HepG2 (cell line): ENCODE data around the gene GSTT2. TPM values are rescaled to one million over a fixed set of nuclear protein-coding genes. Genes with fewer than 3 reads are reported as not detected.

ENCODE experiments used
- ADNP ChIP-seq: sonication (generic); formaldehyde crosslinking; IDR thresholded peaks from 2 replicates; pipeline ENCODE4 v1.4.0; 2020; ENCODE audit warnings: missing genetic modification reagents
- ATAD3A ChIP-seq: sonication (generic); formaldehyde crosslinking; IDR thresholded peaks from 2 replicates; pipeline ENCODE4 v1.4.0; 2020; ENCODE audit warnings: missing genetic modification reagents
- ATM ChIP-seq: fragments of 450-650 bp; IDR thresholded peaks from 2 replicates; pipeline ENCODE4 v1.7.1; 2017; ENCODE audit warnings: mild to moderate bottlenecking, borderline replicate concordance
- EEA1 ChIP-seq: sonication (generic); formaldehyde crosslinking; IDR thresholded peaks from 2 replicates; pipeline ENCODE4 v1.5.1; 2020; ENCODE audit warnings: mild to moderate bottlenecking, missing genetic modification reagents, borderline replicate concordance
- HNRNPL ChIP-seq: fragments of 200-400 bp; formaldehyde crosslinking; IDR thresholded peaks from 2 replicates; pipeline ENCODE4 v1.6.1; 2017; ENCODE audit warnings: mild to moderate bottlenecking, low read depth, low read length
- IKZF1 ChIP-seq: fragments of 450-650 bp; IDR thresholded peaks from 2 replicates; pipeline ENCODE4 v1.7.1; 2016
- MXD4 ChIP-seq: IDR thresholded peaks from 2 replicates; pipeline ENCODE4 v1.6.1; 2016; ENCODE audit warnings: mild to moderate bottlenecking, missing biosample characterization, missing genetic modification reagents
- NFIC ChIP-seq: IDR thresholded peaks from 2 replicates; pipeline ENCODE4 v1.6.1; 2012; ENCODE audit warnings: mild to moderate bottlenecking, low read length, inconsistent platforms
- SRSF4 ChIP-seq: fragments of 200-400 bp; formaldehyde crosslinking; IDR thresholded peaks from one replicate; pipeline ENCODE4 v1.6.1; 2018; ENCODE audit warnings: mild to moderate bottlenecking, low read depth, low read length, moderate library complexity; ENCODE audit not compliant: poor library complexity, severe bottlenecking
- ZFP62 ChIP-seq: sonication (generic); formaldehyde crosslinking; IDR thresholded peaks from 2 replicates; pipeline ENCODE4 v1.4.0; 2020; ENCODE audit warnings: missing genetic modification reagents
- ZNF124 ChIP-seq: sonication (generic); formaldehyde crosslinking; IDR thresholded peaks from 2 replicates; pipeline ENCODE4 v1.4.0; 2020; ENCODE audit warnings: missing genetic modification reagents
- ZNF234 ChIP-seq: sonication (generic); formaldehyde crosslinking; conservative IDR thresholded peaks from 2 replicates; pipeline ENCODE4 v1.5.1; 2020; ENCODE audit warnings: mild to moderate bottlenecking, missing genetic modification reagents
- ZNF329 ChIP-seq: sonication (generic); formaldehyde crosslinking; IDR thresholded peaks from 2 replicates; pipeline ENCODE4 v1.9.0; 2021; ENCODE audit warnings: low read depth, mild to moderate bottlenecking, missing genetic modification reagents
- polyA plus RNA-seq, 8 experiments: library from polyadenylated mRNA; depleted of rRNA in 3 of 8; stranded (reverse) in 7 of 8; unstranded in 1 of 8; fragments of >200 nt; fragmentation: Illumina TruSeq in 4 of 8; extraction: Trizol in 4 of 8; gene quantifications; 2 replicates each; pipeline versions ENCODE4 v1.2.1 to v1.2.3, GENCODE V29; 2011 to 2016; ENCODE audit warnings: low read depth in 4 of 8, missing spikeins in 1 of 8, mixed read lengths in 1 of 8; ENCODE audit not compliant: insufficient read depth in 1 of 8
- total RNA-seq, 5 experiments: library from RNA; depleted of rRNA; stranded (reverse); fragments of >200 nt; fragmentation: Illumina TruSeq; extraction: Trizol; gene quantifications; 2 replicates each; pipeline ENCODE4 v1.2.3, GENCODE V29; 2016; ENCODE audit warnings: low read depth in 1 of 5
- TF ChIP-seq, protein P1 (sequence below): sonication (generic); formaldehyde crosslinking; IDR thresholded peaks from 2 replicates; pipeline ENCODE4 v1.4.0; 2020; ENCODE audit warnings: missing genetic modification reagents
- TF ChIP-seq, protein P2 (sequence below): sonication (generic); formaldehyde crosslinking; IDR thresholded peaks from 2 replicates; pipeline ENCODE4 v1.4.0; 2020; ENCODE audit warnings: missing genetic modification reagents
- TF ChIP-seq, protein P3 (sequence below): sonication (generic); formaldehyde crosslinking; IDR thresholded peaks from 2 replicates; pipeline ENCODE4 v1.4.0; 2020; ENCODE audit warnings: mild to moderate bottlenecking, missing genetic modification reagents, borderline replicate concordance
- TF ChIP-seq, protein P4 (sequence below): sonication (generic); formaldehyde crosslinking; IDR thresholded peaks from 2 replicates; pipeline ENCODE4 v1.9.0; 2022; ENCODE audit warnings: missing genetic modification reagents, mild to moderate bottlenecking, borderline replicate concordance

The GSTT2 gene
- total and polyA plus RNA-seq, 2 of the 13 experiments (the other 11 are each of a cell fraction or from before 2014, with no cell fraction given): not detected

DNA sequence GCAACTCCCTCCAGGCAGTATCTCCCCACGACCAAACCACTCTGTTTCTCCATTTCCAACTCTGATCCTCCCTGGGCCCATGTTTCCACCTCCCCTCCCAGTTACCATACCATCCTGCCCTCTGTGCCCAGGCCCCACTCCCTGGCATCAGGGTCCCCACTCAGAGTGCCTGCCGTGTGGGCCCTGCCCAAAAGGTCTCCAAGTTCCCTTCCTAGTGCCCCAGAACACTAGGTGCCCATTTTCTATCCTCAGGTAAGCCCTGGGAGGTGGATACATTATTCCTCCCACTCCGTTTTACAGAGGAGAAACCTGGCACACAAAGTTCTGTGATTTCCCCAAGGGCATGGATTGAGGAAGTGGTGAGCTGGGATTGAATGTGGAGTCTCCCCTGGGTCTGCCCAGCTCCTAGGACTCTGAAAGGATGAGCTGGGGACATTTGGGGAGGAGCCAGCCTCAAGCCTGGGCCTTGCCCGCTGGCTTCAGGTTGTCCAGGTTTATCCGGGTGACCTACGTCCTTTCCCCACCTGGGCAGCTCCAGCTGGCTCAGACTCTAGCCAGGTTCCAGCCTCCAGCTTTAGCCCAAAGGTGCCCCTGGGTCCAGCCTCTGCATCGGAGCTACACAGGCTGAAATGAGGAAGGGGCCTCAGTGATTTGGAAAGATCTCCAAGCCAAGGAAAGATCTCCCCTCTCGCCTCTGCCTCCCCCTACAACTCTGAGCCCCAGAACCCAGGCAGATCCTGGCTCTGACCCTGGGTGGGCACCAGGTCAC lies 27.5 kb downstream of the GSTT2 start (continued):
- no peak for TF ChIP-seq MXD4
- no peak for TF ChIP-seq ZNF124
- no peak for TF ChIP-seq ZNF234 (CRISPR knock-in tag)
- TF ChIP-seq HNRNPL: 0 out of 2 replicates have a peak, but pooled peaks have one; percentile 7
- TF ChIP-seq, protein P1, sequence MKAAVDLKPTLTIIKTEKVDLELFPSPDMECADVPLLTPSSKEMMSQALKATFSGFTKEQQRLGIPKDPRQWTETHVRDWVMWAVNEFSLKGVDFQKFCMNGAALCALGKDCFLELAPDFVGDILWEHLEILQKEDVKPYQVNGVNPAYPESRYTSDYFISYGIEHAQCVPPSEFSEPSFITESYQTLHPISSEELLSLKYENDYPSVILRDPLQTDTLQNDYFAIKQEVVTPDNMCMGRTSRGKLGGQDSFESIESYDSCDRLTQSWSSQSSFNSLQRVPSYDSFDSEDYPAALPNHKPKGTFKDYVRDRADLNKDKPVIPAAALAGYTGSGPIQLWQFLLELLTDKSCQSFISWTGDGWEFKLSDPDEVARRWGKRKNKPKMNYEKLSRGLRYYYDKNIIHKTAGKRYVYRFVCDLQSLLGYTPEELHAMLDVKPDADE (CRISPR knock-in tag): no peak
- TF ChIP-seq EEA1 (CRISPR knock-in tag): no peak
- TF ChIP-seq, protein P2, sequence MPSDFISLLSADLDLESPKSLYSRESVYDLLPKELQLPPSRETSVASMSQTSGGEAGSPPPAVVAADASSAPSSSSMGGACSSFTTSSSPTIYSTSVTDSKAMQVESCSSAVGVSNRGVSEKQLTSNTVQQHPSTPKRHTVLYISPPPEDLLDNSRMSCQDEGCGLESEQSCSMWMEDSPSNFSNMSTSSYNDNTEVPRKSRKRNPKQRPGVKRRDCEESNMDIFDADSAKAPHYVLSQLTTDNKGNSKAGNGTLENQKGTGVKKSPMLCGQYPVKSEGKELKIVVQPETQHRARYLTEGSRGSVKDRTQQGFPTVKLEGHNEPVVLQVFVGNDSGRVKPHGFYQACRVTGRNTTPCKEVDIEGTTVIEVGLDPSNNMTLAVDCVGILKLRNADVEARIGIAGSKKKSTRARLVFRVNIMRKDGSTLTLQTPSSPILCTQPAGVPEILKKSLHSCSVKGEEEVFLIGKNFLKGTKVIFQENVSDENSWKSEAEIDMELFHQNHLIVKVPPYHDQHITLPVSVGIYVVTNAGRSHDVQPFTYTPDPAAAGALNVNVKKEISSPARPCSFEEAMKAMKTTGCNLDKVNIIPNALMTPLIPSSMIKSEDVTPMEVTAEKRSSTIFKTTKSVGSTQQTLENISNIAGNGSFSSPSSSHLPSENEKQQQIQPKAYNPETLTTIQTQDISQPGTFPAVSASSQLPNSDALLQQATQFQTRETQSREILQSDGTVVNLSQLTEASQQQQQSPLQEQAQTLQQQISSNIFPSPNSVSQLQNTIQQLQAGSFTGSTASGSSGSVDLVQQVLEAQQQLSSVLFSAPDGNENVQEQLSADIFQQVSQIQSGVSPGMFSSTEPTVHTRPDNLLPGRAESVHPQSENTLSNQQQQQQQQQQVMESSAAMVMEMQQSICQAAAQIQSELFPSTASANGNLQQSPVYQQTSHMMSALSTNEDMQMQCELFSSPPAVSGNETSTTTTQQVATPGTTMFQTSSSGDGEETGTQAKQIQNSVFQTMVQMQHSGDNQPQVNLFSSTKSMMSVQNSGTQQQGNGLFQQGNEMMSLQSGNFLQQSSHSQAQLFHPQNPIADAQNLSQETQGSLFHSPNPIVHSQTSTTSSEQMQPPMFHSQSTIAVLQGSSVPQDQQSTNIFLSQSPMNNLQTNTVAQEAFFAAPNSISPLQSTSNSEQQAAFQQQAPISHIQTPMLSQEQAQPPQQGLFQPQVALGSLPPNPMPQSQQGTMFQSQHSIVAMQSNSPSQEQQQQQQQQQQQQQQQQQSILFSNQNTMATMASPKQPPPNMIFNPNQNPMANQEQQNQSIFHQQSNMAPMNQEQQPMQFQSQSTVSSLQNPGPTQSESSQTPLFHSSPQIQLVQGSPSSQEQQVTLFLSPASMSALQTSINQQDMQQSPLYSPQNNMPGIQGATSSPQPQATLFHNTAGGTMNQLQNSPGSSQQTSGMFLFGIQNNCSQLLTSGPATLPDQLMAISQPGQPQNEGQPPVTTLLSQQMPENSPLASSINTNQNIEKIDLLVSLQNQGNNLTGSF (CRISPR knock-in tag): no peak
- TF ChIP-seq SRSF4: no peak
- TF ChIP-seq, protein P3, sequence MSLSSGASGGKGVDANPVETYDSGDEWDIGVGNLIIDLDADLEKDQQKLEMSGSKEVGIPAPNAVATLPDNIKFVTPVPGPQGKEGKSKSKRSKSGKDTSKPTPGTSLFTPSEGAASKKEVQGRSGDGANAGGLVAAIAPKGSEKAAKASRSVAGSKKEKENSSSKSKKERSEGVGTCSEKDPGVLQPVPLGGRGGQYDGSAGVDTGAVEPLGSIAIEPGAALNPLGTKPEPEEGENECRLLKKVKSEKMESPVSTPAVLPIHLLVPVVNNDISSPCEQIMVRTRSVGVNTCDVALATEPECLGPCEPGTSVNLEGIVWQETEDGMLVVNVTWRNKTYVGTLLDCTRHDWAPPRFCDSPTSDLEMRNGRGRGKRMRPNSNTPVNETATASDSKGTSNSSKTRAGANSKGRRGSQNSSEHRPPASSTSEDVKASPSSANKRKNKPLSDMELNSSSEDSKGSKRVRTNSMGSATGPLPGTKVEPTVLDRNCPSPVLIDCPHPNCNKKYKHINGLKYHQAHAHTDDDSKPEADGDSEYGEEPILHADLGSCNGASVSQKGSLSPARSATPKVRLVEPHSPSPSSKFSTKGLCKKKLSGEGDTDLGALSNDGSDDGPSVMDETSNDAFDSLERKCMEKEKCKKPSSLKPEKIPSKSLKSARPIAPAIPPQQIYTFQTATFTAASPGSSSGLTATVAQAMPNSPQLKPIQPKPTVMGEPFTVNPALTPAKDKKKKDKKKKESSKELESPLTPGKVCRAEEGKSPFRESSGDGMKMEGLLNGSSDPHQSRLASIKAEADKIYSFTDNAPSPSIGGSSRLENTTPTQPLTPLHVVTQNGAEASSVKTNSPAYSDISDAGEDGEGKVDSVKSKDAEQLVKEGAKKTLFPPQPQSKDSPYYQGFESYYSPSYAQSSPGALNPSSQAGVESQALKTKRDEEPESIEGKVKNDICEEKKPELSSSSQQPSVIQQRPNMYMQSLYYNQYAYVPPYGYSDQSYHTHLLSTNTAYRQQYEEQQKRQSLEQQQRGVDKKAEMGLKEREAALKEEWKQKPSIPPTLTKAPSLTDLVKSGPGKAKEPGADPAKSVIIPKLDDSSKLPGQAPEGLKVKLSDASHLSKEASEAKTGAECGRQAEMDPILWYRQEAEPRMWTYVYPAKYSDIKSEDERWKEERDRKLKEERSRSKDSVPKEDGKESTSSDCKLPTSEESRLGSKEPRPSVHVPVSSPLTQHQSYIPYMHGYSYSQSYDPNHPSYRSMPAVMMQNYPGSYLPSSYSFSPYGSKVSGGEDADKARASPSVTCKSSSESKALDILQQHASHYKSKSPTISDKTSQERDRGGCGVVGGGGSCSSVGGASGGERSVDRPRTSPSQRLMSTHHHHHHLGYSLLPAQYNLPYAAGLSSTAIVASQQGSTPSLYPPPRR (CRISPR knock-in tag): peak; percentile 29; the same call in 1 of the 2 replicates
- TF ChIP-seq ZFP62: no peak
- no peak for TF ChIP-seq ATAD3A
- TF ChIP-seq ZNF329: 0 out of 2 replicates have a peak, but pooled peaks have one; percentile 12
- no peak for TF ChIP-seq NFIC
- TF ChIP-seq ADNP (CRISPR knock-in tag): no peak
- no peak for TF ChIP-seq ATM
- TF ChIP-seq IKZF1: no peak
- TF ChIP-seq, protein P4, sequence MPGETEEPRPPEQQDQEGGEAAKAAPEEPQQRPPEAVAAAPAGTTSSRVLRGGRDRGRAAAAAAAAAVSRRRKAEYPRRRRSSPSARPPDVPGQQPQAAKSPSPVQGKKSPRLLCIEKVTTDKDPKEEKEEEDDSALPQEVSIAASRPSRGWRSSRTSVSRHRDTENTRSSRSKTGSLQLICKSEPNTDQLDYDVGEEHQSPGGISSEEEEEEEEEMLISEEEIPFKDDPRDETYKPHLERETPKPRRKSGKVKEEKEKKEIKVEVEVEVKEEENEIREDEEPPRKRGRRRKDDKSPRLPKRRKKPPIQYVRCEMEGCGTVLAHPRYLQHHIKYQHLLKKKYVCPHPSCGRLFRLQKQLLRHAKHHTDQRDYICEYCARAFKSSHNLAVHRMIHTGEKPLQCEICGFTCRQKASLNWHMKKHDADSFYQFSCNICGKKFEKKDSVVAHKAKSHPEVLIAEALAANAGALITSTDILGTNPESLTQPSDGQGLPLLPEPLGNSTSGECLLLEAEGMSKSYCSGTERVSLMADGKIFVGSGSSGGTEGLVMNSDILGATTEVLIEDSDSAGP (CRISPR knock-in tag): 0 out of 2 replicates have a peak, but pooled peaks have one; percentile 12
